WI38 (cell line): ENCODE results near the gene SH3RF3.

Experiments
- H3K4me3 ChIP-seq: 2 replicates; pipeline ENCODE4 v1.5.1; 2011; ENCODE audit warnings: low read depth, mild to moderate bottlenecking, control low read depth, low read length
- TF ChIP-seq, protein P1 (sequence below): IDR thresholded peaks from 2 replicates; pipeline ENCODE4 v1.5.1; 2012; ENCODE audit warnings: low read depth, mild to moderate bottlenecking, control low read depth, low read length

Gene SH3RF3

DNA sequence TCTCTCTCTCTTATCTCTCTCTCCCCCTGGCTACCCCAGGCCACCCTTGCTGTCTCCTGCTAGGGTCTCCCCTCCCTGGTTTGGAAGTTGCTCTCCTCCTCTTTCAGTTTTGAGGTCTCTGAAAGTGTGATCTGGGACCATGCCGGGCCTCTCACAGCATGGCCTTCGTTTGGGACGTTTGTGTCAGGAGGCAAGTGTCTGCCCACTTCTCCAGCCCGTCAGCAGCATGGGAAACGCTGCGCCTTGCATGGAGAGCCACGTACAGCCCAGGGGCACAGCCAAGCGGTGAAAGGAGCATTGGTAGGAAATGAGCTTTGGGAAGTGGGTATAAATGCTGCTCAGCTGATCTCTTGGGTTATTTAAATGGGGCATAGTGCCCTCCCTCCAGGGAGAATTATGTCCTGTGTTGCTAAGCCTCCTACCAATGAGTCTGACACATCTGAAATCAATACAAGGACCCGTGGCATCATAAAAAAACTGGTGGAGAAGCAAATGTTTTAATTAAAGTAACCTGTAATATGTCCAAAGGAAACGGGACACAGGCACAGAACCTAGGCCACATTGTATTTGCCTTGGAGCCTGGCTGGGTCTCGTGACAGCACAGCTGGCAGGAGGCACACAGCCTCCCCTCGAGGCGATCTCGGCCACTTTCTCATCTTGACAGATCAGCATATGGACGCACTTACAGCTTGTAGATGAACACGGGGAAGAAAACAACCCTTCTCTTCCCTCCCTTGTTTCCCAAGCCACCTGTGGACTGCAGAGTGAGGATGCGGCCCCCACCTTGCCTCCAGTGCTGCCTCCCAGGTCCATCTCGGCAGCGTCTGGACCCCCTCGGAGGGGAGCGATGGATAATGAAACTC lies 72.7 kb downstream of the SH3RF3 start:
- H3K4me3 ChIP-seq = no peak overlapping the region
- TF ChIP-seq, protein P1, sequence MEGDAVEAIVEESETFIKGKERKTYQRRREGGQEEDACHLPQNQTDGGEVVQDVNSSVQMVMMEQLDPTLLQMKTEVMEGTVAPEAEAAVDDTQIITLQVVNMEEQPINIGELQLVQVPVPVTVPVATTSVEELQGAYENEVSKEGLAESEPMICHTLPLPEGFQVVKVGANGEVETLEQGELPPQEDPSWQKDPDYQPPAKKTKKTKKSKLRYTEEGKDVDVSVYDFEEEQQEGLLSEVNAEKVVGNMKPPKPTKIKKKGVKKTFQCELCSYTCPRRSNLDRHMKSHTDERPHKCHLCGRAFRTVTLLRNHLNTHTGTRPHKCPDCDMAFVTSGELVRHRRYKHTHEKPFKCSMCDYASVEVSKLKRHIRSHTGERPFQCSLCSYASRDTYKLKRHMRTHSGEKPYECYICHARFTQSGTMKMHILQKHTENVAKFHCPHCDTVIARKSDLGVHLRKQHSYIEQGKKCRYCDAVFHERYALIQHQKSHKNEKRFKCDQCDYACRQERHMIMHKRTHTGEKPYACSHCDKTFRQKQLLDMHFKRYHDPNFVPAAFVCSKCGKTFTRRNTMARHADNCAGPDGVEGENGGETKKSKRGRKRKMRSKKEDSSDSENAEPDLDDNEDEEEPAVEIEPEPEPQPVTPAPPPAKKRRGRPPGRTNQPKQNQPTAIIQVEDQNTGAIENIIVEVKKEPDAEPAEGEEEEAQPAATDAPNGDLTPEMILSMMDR = no peak

DNA sequence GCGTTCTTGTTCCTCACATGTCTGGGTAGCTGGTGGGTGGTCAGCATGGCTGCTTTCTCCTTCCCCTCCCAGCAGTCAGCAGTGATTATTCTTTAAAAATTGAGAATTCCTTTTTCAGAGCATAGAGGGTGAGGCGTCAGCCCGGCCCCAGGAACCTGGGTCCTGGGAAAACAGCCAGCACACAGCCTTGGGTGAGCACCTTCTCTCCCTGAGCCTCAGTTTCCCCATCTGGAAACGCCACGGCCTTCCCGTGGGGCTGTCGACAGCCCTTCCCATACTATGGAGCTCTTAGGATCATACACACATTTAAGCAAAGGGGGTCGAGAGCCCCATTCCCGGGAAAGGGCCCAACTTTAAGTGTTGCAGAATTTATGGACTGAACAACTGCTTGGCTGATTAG lies 73.5 kb downstream of the SH3RF3 start:
- TF ChIP-seq, protein P1 = no peak

GRCh38 chr2:109203246-109204011 lies 74.4 kb downstream of the SH3RF3 start:
- TF ChIP-seq, protein P1 = no peak
- H3K4me3 ChIP-seq = no peak overlapping the region

More for the DNA sequence above, 73.5 kb downstream of the SH3RF3 start:
- H3K4me3 ChIP-seq = no peak overlapping the region

DNA sequence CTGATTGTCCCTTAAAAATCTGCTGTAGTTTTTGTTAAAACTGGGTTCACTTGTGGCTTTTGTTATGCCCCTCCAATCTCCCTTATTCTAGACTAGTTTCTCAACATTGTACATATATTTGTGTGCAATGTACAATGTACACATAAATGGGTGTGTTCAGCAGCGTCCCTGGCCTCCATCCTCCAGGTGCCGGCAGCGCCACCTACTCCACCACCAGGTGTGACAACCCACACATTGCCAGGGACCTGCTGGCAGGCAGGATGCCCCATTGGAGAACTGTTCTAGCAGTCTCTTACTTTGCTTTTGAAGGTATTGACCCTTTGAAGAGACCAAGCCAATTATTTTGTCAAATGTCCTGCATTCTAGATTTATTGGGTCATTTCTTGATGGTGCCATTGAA lies 75.4 kb downstream of the SH3RF3 start:
- no peak overlapping the region for H3K4me3 ChIP-seq
- TF ChIP-seq, protein P1 = no peak

GRCh38 chr2:109205447-109205846 lies 76.4 kb downstream of the SH3RF3 start:
- TF ChIP-seq, protein P1 = no peak
- no peak overlapping the region for H3K4me3 ChIP-seq

GRCh38 chr2:109206569-109207146 lies 77.7 kb downstream of the SH3RF3 start:
- TF ChIP-seq, protein P1 = no peak

More at GRCh38 chr2:109206569-109207146, 77.7 kb downstream of the SH3RF3 start:
- no peak overlapping the region for H3K4me3 ChIP-seq
